Amygdala (tissue), 56 donors: ENCODE results near the gene KCNK15.

Experiments used
- DNase-seq, 56 donors: peaks; one replicate each; lab custom pipeline; 2025; lab: John Stamatoyannopoulos, UW

KCNK15 gene

GRCh38 chr20:44714701-44715498 is 30.8 kb upstream of the KCNK15 start, which contains the start of gene CCN5:
Gene CCN5 (plus strand): TSS chr20:44715369. CDS start chr20:44715391, 22 bp downstream.
- peak in 45 of 56 donors; percentile 11 to 81 (median 47) for DNase-seq

DNA sequence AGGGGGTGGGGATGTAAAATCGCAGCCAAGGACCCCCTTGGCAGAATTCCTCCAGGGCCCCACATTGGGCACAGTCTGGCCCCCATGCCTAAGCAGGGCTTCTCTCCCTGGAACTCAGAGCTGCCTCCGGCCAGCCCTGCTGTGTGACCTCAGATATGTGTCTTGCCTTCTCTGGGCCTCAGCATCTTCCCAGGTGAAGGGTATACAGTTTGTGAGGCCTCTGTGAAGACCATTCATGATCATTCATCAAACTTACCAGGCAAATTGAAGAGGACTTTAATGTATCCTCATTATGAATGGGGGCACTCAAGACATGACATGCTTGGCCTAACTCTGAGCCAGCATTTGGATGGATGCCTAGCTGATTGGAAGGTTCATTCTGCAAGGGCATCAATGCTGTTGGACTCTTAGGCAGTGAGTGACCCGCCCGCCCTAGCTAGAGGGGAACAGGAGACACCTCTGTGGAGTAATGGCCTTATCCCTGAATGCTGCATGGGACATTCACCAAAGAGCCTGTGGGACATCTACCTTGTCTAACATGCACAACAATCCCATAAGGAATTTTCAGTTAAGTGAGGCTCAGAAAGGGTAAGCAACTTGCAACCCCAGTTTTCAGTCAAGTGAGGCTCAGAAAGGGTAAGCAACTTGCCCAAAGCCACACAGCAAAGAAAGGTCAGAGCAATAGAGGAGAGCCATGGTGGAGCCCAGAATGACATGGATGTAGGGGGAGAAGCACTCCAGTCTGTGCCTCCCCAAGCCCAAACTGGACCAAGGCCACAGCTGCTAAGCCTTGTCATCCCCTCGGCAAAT is 30.0 kb upstream of the KCNK15 start:
- no peak for DNase-seq

GRCh38 chr20:44716309-44717106 is 29.2 kb upstream of the KCNK15 start:
- peak in 1 of 56 donors; percentile 11 for DNase-seq

GRCh38 chr20:44717986-44718385 is 27.7 kb upstream of the KCNK15 start:
- peak in 1 of 56 donors; percentile 19 for DNase-seq

DNA sequence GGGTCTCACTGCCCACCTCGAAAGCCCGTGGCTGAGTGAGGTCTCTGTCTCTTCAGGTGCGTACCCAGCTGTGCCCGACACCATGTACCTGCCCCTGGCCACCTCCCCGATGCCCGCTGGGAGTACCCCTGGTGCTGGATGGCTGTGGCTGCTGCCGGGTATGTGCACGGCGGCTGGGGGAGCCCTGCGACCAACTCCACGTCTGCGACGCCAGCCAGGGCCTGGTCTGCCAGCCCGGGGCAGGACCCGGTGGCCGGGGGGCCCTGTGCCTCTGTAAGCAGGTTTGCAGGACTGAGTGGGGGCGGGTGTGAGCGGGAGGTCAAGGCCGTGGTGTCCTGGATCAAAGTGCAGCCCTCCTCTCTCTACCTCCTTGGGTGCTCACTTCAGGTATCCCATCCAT is 25.8 kb upstream of the KCNK15 start:
- DNase-seq = no peak

GRCh38 chr20:44720621-44720996 is 25.1 kb upstream of the KCNK15 start:
- DNase-seq = peak in 39 of 56 donors; percentile 8 to 80 (median 40)

GRCh38 chr20:44720997-44721784 is 24.5 kb upstream of the KCNK15 start:
- DNase-seq = peak in 2 of 56 donors; percentile 16 to 31

GRCh38 chr20:44721785-44722054 is 23.9 kb upstream of the KCNK15 start:
- no peak for DNase-seq

- no peak for DNase-seq
Measured at GRCh38 chr20:44722990-44723389, 22.7 kb upstream of the KCNK15 start.

- DNase-seq = no peak
Measured at GRCh38 chr20:44723391-44723790, 22.3 kb upstream of the KCNK15 start.

DNA sequence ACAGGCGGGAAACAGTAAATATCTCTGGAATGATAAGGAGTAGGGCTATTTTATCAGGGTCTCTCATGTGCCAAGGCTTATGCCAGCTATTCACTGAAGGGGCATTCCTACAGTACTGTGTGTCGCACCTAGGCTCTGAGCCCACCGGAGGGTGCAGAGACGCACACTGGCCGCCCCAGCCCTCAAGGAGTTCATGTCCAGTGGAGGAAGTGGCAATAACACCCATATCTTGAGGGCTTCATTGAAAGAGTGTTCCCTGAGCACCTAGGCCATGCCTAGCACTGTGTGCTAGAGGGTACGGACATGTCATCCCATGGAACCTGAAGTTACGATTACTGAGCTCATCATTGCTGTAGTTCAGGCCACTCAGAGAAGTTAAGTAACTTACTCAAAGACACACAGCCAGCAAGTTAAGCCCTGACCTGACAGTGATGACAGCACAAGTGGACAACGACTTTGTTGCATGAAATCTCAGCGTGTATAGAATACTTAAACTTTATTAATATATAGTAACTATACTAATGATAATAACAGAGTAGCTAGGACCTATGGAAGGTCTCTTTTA is 21.8 kb upstream of the KCNK15 start:
- DNase-seq = no peak

DNA sequence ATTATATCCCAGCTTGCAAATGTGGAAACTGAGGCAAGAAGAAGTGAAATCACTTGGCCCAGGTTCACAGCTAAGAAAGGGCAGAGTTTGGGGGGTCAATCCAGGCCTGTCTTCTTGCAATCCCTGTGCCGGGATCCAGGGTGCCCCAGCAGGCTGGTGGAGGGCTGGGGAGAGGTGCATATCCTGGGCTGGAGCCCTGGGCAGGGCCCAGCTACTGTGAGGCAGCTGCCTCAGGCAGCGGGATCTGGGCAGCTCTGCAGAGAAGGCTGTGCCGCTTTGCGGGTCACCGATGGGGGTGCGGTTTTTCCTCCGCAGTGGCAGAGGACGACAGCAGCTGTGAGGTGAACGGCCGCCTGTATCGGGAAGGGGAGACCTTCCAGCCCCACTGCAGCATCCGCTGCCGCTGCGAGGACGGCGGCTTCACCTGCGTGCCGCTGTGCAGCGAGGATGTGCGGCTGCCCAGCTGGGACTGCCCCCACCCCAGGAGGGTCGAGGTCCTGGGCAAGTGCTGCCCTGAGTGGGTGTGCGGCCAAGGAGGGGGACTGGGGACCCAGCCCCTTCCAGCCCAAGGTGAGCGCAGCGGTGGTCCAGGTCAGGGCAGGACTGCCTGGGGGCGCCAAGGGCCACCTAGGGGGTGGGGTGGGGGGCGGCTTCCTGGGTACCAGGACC is 21.1 kb upstream of the KCNK15 start:
- DNase-seq = no peak

DNA sequence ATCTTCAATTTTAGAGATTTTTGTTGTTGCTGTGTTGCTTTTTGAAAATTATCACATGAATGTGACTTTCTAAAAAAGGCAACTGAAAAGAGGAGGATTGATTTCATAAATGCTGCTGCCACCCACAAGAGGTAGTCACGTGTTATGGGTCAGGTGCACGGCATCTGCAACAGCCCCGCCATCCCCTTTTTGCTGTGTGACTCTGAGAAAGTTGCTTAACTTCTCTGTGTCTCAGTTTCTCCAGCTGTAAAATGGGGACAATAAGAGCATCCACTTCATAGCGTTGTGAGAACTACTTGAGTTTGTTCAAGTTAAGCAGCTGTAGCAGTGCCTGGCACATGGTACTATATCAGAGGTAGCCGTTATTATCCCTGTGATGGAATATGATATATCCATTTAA is 19.8 kb upstream of the KCNK15 start:
- DNase-seq = no peak

- DNase-seq = no peak
Measured at GRCh38 chr20:44727039-44727438, 18.6 kb upstream of the KCNK15 start.

- no peak for DNase-seq
Measured at GRCh38 chr20:44727651-44728050, 18.0 kb upstream of the KCNK15 start.

DNA sequence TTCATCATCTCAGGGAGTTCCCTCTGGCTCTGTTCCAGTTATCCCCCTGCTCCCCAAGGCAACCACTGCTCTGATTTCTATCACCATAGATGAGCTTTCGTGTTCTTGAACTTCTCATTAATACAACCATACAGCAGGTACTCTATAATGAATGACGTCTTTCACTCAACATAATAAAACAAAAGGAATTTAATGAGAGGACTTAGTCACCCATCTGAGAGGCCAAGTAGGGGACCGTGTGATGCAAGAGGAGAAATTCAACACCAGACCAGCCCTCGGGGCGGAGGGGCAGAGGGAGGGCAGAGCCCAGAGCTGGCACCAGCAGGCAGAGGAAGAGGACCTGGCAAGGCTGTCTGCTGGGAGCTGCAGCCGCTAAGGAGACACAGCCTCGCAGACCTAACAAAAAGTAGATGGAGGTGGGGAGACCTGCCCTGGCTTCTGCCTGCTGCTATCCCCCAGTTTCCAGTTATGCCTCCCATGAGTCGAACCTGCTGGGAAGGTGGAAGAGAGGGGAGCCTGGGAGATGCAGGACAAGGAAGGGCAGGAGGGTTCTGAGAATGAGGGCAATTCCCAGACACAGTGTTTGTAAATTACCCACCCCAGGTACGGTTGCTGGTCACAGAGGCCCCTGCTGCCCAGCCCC is 16.7 kb upstream of the KCNK15 start:
- DNase-seq = peak in 26 of 56 donors; percentile 7 to 72 (median 26)

DNA sequence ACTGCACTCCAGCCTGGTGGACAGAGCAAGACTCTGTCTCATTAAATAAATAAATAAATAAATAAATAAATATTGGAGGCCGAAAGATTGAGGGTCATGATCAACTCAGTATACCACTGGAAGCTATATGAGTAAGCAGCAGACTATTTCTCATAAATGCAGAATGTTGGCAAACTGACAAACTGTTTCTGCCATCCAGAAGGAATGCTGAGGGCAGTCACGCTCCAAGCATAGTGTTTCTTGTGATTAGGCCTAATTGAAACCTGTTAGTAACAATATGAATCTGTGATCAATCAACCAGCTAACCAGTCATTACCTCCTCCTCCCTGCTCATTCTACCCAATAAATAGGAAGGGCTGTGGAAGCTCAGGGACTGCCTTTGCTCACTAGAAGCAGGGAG is 15.2 kb upstream of the KCNK15 start:
- DNase-seq = no peak

- peak in 3 of 56 donors; percentile 9 to 26 (median 13) for DNase-seq
Measured at GRCh38 chr20:44731657-44732056, 14.0 kb upstream of the KCNK15 start.

DNA sequence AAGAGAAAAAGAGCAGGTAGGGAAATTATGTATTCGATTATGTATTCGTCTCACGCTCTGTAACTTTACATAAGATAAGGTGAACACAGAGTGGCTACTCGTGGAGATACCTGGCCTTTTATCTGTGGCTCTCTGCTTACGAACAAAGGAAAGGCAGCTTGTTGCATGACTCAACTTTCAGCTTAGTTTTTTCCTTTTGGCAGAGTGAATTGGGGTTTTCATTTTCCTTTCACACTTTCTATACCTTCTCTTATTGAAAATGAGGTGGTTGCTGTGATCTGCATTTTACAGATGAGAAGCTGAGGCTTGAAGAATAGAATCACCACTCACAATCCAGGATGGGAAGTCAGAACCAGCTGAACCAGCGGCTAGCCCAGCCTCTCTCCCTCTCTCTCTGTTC is 13.3 kb upstream of the KCNK15 start:
- DNase-seq = no peak
